NCI-H524 (cell line): Measurements from ENCODE around the gene RHBDD1.

Experiments used
- DNase-seq, 2 experiments: peaks; one replicate each; lab custom pipeline; 2025; lab: John Stamatoyannopoulos, UW

RHBDD1 gene

GRCh38 chr2:227035711-227036367 lies 200.0 kb downstream of the RHBDD1 start:
- no peak for DNase-seq

GRCh38 chr2:227036527-227036926 lies 200.7 kb downstream of the RHBDD1 start:
- no peak for DNase-seq

GRCh38 chr2:227038550-227039189 lies 202.8 kb downstream of the RHBDD1 start:
- DNase-seq = peak in 1 of 2 experiments; percentile 45

DNA sequence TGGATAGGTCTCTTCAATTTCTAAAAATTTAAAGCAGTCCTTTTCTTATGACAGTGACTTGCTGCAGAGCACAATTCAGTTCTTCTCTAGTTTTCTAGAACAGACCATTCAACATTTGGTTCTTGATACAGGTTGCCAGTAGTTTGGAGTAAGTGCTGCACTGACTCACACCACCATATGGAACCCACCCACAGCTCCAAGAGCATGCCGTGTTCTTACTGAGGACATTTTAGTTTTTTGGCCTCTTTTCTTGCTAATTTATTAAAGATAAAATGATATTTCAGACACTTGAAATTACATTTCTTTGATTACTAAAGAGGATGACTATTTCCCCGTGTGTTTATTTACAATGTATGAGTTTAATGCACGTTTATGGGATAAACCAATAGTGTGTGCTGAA lies 208.1 kb downstream of the RHBDD1 start:
- no peak for DNase-seq
